GM12878 (cell line): ENCODE data around the gene HOXA2.

ENCODE experiments used
- CHD1 ChIP-seq: IDR thresholded peaks from 2 replicates; pipeline ENCODE4 v1.6.1; 2012; ENCODE audit warnings: low read depth, low read length, improper control_type of control experiment
- EZH2 ChIP-seq: IDR thresholded peaks from 2 replicates; pipeline ENCODE4 v1.6.1; 2012; ENCODE audit warnings: low read depth, mild to moderate bottlenecking, control low read depth, inconsistent platforms, low read length, borderline replicate concordance; ENCODE audit not compliant: control insufficient read depth
- KDM1A ChIP-seq: fragments of 200-600 bp; sonication (generic); IDR thresholded peaks from 2 replicates; pipeline ENCODE4 v1.6.1; 2016; ENCODE audit warnings: borderline replicate concordance
- MYC ChIP-seq: IDR thresholded peaks from 2 replicates; pipeline ENCODE4 v1.6.1; 2011; ENCODE audit warnings: mild to moderate bottlenecking, low read length, moderate library complexity, inconsistent platforms; ENCODE audit not compliant: insufficient read depth, insufficient replicate concordance, insufficient read length, severe bottlenecking
- NRF1 ChIP-seq: conservative IDR thresholded peaks from 2 replicates; pipeline ENCODE4 v1.6.1; 2011; ENCODE audit warnings: mild to moderate bottlenecking, low read depth, low read length, improper control_type of control experiment
- POLR2AphosphoS5 ChIP-seq: IDR thresholded peaks from 2 replicates; pipeline ENCODE4 v1.6.1; 2011; ENCODE audit warnings: mild to moderate bottlenecking, low read length, inconsistent platforms
- TF ChIP-seq, protein P1 (sequence below): IDR thresholded peaks from 2 replicates; pipeline ENCODE4 v1.6.1; 2012; ENCODE audit warnings: low read depth, low read length, improper control_type of control experiment
- TF ChIP-seq, protein P2 (sequence below), 3 experiments: IDR thresholded peaks in 2 of 3; conservative IDR thresholded peaks in 1 of 3; 2 replicates each; pipeline ENCODE4 v1.5.1; 2011; ENCODE audit warnings: low read depth in 3 of 3, low read length in 3 of 3, mild to moderate bottlenecking in 3 of 3, control low read depth in 2 of 3, moderate library complexity in 2 of 3, inconsistent platforms in 1 of 3, mixed read lengths in 1 of 3; ENCODE audit not compliant: control insufficient read depth in 2 of 3, insufficient read depth in 1 of 3; ENCODE audit errors: extremely low read depth in 1 of 3
- TF ChIP-seq, protein P3 (sequence below): fragments of 450-650 bp; IDR thresholded peaks from 2 replicates; pipeline ENCODE4 v1.6.1; 2017; ENCODE audit warnings: mild to moderate bottlenecking, low read depth, inconsistent platforms; ENCODE audit not compliant: poor library complexity, severe bottlenecking

DNA sequence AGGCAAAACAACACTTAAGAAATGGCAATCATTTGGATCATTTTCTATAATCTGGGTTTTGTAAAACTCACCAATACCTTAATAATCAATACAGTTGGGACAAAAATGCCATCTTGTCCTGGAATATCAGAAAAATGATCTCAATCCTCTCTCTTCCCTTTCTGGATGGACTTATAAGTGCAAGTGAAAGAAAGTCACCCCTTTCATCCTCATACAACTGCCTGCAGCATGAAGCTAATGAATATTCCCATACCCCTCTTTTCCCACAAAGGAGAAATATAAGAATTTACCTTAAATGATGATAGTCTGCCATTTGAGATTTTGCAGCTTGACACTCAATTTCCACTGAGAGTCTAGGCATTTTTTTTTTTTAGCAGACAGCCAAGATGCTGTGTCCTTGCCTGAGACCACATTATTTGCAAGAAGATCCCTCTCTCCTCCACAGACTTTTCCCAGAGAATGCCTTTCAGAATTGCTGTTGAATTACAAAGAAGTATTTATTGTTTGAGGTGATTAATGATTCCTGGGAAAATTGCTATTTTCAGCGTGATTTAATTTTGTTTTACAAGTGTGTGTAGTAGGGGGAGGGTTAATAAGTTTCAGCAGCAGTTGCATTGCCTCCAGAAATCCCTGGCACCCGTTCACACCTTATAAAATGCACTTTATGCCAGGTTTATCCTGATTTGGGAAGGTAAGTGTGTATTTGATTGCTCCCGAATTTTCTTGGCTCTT, 24.3 kb upstream of the HOXA2 start:
- TF ChIP-seq POLR2AphosphoS5 (no peak), KDM1A (no peak), CHD1 (no peak), NRF1 (no peak), MYC (no peak), EZH2 (no peak)
- TF ChIP-seq, protein P1, sequence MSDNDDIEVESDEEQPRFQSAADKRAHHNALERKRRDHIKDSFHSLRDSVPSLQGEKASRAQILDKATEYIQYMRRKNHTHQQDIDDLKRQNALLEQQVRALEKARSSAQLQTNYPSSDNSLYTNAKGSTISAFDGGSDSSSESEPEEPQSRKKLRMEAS, result no peak
- TF ChIP-seq, protein P2, sequence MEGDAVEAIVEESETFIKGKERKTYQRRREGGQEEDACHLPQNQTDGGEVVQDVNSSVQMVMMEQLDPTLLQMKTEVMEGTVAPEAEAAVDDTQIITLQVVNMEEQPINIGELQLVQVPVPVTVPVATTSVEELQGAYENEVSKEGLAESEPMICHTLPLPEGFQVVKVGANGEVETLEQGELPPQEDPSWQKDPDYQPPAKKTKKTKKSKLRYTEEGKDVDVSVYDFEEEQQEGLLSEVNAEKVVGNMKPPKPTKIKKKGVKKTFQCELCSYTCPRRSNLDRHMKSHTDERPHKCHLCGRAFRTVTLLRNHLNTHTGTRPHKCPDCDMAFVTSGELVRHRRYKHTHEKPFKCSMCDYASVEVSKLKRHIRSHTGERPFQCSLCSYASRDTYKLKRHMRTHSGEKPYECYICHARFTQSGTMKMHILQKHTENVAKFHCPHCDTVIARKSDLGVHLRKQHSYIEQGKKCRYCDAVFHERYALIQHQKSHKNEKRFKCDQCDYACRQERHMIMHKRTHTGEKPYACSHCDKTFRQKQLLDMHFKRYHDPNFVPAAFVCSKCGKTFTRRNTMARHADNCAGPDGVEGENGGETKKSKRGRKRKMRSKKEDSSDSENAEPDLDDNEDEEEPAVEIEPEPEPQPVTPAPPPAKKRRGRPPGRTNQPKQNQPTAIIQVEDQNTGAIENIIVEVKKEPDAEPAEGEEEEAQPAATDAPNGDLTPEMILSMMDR (IDR thresholded peaks at IDR 0.05 in 2 of 3, conservative IDR thresholded peaks at IDR 0.05 in 1 of 3; ENCODE audit: control insufficient read depth in 2 of 3, extremely low read depth in 1 of 3, insufficient read depth in 1 of 3, low read depth in 3 of 3, low read length in 3 of 3), result no peak
- TF ChIP-seq, protein P3, sequence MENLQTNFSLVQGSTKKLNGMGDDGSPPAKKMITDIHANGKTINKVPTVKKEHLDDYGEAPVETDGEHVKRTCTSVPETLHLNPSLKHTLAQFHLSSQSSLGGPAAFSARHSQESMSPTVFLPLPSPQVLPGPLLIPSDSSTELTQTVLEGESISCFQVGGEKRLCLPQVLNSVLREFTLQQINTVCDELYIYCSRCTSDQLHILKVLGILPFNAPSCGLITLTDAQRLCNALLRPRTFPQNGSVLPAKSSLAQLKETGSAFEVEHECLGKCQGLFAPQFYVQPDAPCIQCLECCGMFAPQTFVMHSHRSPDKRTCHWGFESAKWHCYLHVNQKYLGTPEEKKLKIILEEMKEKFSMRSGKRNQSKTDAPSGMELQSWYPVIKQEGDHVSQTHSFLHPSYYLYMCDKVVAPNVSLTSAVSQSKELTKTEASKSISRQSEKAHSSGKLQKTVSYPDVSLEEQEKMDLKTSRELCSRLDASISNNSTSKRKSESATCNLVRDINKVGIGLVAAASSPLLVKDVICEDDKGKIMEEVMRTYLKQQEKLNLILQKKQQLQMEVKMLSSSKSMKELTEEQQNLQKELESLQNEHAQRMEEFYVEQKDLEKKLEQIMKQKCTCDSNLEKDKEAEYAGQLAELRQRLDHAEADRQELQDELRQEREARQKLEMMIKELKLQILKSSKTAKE, result no peak
